ENCODE measurements around the gene ABCA5. TPM values are rescaled to one million over a fixed set of nuclear protein-coding genes. Genes with fewer than 3 reads are reported as not detected.
A peak's percentile ranks its signal among the peaks of the same experiment; 100 is the strongest.

ABCA5 gene
- total and polyA plus RNA-seq, 10 of the 15 experiments (the other 5 are each of a cell fraction or from before 2014, with no cell fraction given): 11.8 to 31.1 (median 18.1) TPM

DNA sequence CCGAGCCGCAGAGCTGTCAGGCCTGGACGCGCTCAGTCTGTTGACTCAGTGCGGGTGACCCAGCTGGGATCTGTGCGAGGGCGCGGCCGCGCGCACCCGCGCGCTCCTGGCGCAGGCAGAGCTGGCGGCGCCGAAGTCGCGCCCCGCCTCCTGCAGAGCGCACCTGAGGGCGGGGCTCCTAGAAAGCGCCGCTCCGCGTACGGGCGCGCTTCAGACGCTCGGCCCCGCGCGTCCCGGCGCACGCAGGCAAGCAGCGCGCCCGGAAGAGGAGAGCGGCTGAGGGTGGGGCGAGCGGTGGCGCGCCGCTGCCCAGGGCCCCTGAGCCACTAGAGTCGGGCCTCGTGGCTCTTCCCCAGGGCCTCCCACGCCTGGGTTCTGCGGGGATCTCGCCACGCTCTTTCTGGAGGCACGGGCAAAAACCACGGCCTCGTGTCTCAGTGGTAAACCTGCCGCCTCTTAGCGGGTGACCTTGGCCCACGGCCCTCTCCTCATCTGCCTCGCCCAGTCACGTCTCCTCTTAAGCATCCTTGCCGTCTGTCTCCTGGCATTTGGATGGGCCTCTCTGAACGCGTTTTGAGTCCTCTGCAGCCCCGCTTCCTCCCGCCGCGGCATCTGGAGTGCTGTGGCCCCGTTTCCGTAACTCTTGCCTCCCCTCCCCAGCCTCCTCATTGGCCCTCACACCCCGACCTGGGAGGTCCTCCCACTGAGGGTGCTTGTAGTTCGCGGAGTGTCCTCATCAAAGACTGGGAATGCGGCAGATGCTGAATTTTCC lies at the start of gene ABCA5 (continued):
- TF ChIP-seq, protein P1, sequence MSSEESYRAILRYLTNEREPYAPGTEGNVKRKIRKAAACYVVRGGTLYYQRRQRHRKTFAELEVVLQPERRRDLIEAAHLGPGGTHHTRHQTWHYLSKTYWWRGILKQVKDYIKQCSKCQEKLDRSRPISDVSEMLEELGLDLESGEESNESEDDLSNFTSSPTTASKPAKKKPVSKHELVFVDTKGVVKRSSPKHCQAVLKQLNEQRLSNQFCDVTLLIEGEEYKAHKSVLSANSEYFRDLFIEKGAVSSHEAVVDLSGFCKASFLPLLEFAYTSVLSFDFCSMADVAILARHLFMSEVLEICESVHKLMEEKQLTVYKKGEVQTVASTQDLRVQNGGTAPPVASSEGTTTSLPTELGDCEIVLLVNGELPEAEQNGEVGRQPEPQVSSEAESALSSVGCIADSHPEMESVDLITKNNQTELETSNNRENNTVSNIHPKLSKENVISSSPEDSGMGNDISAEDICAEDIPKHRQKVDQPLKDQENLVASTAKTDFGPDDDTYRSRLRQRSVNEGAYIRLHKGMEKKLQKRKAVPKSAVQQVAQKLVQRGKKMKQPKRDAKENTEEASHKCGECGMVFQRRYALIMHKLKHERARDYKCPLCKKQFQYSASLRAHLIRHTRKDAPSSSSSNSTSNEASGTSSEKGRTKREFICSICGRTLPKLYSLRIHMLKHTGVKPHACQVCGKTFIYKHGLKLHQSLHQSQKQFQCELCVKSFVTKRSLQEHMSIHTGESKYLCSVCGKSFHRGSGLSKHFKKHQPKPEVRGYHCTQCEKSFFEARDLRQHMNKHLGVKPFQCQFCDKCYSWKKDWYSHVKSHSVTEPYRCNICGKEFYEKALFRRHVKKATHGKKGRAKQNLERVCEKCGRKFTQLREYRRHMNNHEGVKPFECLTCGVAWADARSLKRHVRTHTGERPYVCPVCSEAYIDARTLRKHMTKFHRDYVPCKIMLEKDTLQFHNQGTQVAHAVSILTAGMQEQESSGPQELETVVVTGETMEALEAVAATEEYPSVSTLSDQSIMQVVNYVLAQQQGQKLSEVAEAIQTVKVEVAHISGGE (CRISPR knock-in tag; IDR thresholded peaks at IDR 0.05): no peak
- TF ChIP-seq POLR2AphosphoS2 (IDR thresholded peaks at IDR 0.05; ENCODE audit: low read depth, low read length) (peak; percentile 66), NBN (IDR thresholded peaks at IDR 0.05) (peak; percentile 44; the same call in 1 of the 2 replicates), EGR1 (IDR thresholded peaks at IDR 0.05; ENCODE audit: borderline replicate concordance in 1 of 2, low read depth in 2 of 2, low read length in 2 of 2) (peak; percentile 24 to 73; a peak in 2 of 3 replicates), IKZF2 (IDR thresholded peaks at IDR 0.05) (peak; percentile 13 to 24; a peak in 1 of 4 replicates), BMI1 (IDR thresholded peaks at IDR 0.05; ENCODE audit: borderline replicate concordance) (no peak), TCF12 (IDR thresholded peaks at IDR 0.05; ENCODE audit: low read depth, low read length) (peak; percentile 57; the same call in 1 of the 2 replicates), ZSCAN29 (IDR thresholded peaks at IDR 0.05) (no peak), ASH2L (IDR thresholded peaks at IDR 0.05; ENCODE audit: borderline replicate concordance, low read depth) (no peak), YBX1 (IDR thresholded peaks at IDR 0.05) (no peak), TCF3 (IDR thresholded peaks at IDR 0.05; ENCODE audit: borderline replicate concordance, insufficient read depth, low read depth, low read length) (peak; percentile 62), CBX3 (IDR thresholded peaks at IDR 0.05; ENCODE audit: borderline replicate concordance, low read depth) (no peak), SP1 (IDR thresholded peaks at IDR 0.05; ENCODE audit: low read depth, low read length) (peak; percentile 20), HDGF (IDR thresholded peaks at IDR 0.05) (peak; percentile 64; the same call in 1 of the 2 replicates), HCFC1 (IDR thresholded peaks at IDR 0.05; ENCODE audit: low read length) (no peak), JUNB (IDR thresholded peaks at IDR 0.05) (no peak)
- TF ChIP-seq, protein P2, sequence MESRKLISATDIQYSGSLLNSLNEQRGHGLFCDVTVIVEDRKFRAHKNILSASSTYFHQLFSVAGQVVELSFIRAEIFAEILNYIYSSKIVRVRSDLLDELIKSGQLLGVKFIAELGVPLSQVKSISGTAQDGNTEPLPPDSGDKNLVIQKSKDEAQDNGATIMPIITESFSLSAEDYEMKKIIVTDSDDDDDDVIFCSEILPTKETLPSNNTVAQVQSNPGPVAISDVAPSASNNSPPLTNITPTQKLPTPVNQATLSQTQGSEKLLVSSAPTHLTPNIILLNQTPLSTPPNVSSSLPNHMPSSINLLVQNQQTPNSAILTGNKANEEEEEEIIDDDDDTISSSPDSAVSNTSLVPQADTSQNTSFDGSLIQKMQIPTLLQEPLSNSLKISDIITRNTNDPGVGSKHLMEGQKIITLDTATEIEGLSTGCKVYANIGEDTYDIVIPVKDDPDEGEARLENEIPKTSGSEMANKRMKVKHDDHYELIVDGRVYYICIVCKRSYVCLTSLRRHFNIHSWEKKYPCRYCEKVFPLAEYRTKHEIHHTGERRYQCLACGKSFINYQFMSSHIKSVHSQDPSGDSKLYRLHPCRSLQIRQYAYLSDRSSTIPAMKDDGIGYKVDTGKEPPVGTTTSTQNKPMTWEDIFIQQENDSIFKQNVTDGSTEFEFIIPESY (IDR thresholded peaks at IDR 0.05): no peak
- TF ChIP-seq, protein P3, sequence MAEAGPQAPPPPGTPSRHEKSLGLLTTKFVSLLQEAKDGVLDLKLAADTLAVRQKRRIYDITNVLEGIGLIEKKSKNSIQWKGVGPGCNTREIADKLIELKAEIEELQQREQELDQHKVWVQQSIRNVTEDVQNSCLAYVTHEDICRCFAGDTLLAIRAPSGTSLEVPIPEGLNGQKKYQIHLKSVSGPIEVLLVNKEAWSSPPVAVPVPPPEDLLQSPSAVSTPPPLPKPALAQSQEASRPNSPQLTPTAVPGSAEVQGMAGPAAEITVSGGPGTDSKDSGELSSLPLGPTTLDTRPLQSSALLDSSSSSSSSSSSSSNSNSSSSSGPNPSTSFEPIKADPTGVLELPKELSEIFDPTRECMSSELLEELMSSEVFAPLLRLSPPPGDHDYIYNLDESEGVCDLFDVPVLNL (IDR thresholded peaks at IDR 0.05; ENCODE audit: low read depth, low read length): no peak
- TF ChIP-seq, protein P4, sequence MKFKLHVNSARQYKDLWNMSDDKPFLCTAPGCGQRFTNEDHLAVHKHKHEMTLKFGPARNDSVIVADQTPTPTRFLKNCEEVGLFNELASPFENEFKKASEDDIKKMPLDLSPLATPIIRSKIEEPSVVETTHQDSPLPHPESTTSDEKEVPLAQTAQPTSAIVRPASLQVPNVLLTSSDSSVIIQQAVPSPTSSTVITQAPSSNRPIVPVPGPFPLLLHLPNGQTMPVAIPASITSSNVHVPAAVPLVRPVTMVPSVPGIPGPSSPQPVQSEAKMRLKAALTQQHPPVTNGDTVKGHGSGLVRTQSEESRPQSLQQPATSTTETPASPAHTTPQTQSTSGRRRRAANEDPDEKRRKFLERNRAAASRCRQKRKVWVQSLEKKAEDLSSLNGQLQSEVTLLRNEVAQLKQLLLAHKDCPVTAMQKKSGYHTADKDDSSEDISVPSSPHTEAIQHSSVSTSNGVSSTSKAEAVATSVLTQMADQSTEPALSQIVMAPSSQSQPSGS (IDR thresholded peaks at IDR 0.05; ENCODE audit: low read length): no peak
- TF ChIP-seq, protein P5, sequence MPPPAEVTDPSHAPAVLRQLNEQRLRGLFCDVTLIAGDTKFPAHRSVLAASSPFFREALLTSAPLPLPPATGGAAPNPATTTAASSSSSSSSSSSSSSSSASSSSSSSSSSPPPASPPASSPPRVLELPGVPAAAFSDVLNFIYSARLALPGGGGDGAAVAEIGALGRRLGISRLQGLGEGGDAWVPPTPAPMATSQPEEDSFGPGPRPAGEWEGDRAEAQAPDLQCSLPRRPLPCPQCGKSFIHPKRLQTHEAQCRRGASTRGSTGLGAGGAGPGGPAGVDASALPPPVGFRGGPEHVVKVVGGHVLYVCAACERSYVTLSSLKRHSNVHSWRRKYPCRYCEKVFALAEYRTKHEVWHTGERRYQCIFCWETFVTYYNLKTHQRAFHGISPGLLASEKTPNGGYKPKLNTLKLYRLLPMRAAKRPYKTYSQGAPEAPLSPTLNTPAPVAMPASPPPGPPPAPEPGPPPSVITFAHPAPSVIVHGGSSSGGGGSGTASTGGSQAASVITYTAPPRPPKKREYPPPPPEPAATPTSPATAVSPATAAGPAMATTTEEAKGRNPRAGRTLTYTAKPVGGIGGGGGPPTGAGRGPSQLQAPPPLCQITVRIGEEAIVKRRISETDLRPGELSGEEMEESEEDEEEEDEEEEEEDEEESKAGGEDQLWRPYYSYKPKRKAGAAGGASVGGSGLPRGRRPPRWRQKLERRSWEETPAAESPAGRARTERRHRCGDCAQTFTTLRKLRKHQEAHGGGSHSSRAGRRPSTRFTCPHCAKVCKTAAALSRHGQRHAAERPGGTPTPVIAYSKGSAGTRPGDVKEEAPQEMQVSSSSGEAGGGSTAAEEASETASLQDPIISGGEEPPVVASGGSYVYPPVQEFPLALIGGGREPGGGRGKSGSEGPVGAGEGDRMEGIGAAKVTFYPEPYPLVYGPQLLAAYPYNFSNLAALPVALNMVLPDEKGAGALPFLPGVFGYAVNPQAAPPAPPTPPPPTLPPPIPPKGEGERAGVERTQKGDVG (CRISPR knock-in tag; IDR thresholded peaks at IDR 0.05): no peak

All from GM12878 (cell line).